Measurements from ENCODE around the gene TBC1D14.

DNA sequence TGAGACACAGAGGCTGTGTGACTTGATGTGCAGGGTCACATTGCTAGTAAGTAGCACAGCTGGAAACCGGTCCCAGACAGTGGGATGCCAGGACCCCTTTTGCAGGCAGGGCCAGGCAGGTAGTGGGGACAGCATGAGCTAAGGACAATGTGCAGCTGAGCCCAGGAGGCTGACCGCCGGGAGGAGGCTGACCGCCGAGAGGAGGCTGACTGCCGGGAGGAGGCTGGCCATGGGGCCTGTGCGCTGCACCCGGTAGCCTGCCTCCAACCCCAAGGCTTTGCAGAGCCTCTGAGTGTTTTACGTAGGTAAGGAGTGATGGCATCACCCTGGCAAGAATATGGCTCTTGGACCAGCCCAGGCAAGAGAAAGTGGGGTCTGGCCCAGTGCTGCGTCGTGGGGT is 58.9 kb downstream of the TBC1D14 start:
- TF ChIP-seq, protein P1, sequence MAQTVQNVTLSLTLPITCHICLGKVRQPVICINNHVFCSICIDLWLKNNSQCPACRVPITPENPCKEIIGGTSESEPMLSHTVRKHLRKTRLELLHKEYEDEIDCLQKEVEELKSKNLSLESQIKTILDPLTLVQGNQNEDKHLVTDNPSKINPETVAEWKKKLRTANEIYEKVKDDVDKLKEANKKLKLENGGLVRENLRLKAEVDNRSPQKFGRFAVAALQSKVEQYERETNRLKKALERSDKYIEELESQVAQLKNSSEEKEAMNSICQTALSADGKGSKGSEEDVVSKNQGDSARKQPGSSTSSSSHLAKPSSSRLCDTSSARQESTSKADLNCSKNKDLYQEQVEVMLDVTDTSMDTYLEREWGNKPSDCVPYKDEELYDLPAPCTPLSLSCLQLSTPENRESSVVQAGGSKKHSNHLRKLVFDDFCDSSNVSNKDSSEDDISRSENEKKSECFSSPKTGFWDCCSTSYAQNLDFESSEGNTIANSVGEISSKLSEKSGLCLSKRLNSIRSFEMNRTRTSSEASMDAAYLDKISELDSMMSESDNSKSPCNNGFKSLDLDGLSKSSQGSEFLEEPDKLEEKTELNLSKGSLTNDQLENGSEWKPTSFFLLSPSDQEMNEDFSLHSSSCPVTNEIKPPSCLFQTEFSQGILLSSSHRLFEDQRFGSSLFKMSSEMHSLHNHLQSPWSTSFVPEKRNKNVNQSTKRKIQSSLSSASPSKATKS (CRISPR knock-in tag; IDR thresholded peaks at IDR 0.05) = no peak
- TF ChIP-seq MTF1 (CRISPR knock-in tag; IDR thresholded peaks at IDR 0.05; ENCODE audit: borderline replicate concordance) (no peak), ZNF830 (CRISPR knock-in tag; IDR thresholded peaks at IDR 0.05) (no peak), CBX3 (IDR thresholded peaks at IDR 0.05; ENCODE audit: borderline replicate concordance in 1 of 2, low read length in 2 of 2) (no peak), HMG20A (CRISPR knock-in tag; conservative IDR thresholded peaks at IDR 0.05) (no peak), ZNF41 (CRISPR knock-in tag; conservative IDR thresholded peaks at IDR 0.05) (no peak)
- TF ChIP-seq, protein P2, sequence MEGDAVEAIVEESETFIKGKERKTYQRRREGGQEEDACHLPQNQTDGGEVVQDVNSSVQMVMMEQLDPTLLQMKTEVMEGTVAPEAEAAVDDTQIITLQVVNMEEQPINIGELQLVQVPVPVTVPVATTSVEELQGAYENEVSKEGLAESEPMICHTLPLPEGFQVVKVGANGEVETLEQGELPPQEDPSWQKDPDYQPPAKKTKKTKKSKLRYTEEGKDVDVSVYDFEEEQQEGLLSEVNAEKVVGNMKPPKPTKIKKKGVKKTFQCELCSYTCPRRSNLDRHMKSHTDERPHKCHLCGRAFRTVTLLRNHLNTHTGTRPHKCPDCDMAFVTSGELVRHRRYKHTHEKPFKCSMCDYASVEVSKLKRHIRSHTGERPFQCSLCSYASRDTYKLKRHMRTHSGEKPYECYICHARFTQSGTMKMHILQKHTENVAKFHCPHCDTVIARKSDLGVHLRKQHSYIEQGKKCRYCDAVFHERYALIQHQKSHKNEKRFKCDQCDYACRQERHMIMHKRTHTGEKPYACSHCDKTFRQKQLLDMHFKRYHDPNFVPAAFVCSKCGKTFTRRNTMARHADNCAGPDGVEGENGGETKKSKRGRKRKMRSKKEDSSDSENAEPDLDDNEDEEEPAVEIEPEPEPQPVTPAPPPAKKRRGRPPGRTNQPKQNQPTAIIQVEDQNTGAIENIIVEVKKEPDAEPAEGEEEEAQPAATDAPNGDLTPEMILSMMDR (IDR thresholded peaks at IDR 0.05 in 2 of 3, conservative IDR thresholded peaks at IDR 0.05 in 1 of 3; ENCODE audit: insufficient read depth in 2 of 3, low read depth in 1 of 3, low read length in 3 of 3) = no peak
- TF ChIP-seq, protein P3, sequence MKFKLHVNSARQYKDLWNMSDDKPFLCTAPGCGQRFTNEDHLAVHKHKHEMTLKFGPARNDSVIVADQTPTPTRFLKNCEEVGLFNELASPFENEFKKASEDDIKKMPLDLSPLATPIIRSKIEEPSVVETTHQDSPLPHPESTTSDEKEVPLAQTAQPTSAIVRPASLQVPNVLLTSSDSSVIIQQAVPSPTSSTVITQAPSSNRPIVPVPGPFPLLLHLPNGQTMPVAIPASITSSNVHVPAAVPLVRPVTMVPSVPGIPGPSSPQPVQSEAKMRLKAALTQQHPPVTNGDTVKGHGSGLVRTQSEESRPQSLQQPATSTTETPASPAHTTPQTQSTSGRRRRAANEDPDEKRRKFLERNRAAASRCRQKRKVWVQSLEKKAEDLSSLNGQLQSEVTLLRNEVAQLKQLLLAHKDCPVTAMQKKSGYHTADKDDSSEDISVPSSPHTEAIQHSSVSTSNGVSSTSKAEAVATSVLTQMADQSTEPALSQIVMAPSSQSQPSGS (CRISPR knock-in tag; IDR thresholded peaks at IDR 0.05) = no peak

Measured in K562 (cell line).